Activated CD4-positive, alpha-beta T cell treated with anti-CD3 and anti-CD28 coated beads for 1 hour (primary cell): ENCODE measurements around the gene GALNT9.
"Not testable (repeated sequence)": the region's sequence is repeated elsewhere in the genome, so short reads cannot be mapped to it uniquely, and the experiment has no call there.

Experiments
- DNase-seq: peaks from one replicate; pipeline ENCODE4 v3.0.0-alpha.2; 2020

The GALNT9 gene

DNA sequence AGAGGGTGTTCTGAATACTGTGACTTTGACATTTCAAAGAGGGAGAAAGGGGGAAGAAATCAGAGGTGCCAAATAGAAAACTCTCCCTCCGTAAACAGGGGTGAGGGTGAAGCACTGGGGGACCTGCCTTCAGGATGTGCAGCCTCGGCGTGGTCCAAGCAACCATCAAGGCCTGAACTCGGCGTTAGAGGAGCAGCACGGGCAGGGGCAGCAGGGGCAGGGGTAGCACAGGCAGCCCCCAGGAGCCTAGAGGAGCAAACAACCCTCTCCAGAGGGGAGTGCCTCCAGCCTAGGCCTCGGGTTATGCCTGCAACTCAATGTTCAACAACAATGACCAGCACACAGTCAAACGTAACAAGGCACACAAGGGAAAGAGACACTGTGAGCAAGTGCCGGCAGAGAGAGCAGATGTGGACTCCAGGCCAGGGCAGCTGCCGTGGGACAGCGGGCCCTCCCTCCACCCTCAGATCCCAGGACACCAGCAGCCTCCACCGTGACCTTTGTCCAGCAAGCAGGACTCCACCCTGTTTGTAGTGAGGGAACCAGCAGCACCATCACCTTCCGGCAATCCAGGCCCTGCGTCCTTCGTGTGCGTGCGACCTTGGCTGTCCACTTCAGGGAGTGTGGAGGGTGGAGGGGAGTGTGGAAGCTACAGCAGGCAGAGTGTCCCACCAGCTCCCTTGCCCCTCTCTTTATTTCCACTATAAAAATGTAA is 18.0 kb downstream of the GALNT9 start:
- no peak for DNase-seq

DNA sequence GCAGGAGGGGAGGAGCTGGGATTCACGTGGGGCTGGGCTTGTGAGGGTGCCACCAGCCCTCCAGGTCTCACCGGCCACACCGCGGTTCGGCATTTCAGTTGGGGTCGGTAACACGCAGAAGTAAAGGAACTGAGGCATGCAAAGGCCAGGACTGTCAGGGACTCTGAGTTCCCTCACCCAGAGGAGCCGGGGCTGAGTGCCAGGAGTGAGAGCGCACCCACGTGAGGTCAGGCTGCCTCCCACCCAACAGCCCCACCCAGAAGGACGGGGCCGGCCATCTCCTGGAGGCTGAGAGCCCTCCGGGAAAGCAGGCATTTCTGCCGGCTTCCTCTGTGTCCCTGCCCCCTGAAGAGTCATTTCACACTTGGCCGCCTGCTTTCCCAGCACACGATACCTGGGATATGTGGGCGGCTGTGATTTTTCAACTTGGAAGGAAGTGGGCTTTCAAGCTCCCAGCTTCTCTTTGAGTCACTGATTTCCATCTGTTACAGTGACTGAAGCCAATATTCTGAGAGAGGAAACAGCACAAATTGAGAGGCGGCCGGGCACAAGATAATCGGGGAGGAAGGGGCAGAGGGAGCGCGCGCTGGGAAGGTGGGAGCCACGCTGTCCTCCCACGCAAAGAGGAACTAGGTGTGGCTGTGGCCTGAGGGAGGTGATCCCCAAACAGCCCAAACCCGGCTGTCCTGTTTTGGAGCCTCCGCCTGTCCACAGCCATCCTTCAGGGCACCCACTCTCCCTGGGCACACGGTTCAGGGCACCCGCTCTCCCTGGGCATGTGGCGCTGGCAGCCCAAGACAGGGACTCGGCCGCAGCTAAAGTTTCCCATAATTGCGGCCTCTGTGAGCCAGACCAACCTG is 19.0 kb downstream of the GALNT9 start:
- no peak for DNase-seq

DNA sequence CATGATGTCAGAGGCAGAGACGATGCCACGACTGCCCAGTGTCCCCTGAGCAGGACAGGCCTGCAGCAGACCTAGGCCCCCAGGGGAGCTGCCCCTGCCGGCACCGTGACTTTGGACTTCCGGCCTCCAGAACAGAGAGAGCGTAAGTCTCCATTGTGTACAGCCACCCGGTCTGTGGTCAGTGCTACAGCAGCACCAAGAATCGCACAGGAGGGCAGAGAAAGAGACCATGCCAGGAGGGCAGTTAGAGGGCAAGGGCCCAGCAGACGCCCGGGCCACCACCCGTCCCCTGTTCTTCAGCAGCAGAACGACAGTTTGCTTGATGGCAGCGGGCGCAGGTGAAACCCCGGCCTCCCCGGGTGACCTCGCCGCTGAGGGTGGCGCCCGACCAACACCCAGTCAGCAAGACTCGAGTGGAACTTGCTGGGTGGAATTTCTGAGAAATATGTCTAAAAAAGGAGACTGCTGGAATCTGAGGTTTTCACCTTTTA is 19.7 kb downstream of the GALNT9 start:
- DNase-seq: no peak

DNA sequence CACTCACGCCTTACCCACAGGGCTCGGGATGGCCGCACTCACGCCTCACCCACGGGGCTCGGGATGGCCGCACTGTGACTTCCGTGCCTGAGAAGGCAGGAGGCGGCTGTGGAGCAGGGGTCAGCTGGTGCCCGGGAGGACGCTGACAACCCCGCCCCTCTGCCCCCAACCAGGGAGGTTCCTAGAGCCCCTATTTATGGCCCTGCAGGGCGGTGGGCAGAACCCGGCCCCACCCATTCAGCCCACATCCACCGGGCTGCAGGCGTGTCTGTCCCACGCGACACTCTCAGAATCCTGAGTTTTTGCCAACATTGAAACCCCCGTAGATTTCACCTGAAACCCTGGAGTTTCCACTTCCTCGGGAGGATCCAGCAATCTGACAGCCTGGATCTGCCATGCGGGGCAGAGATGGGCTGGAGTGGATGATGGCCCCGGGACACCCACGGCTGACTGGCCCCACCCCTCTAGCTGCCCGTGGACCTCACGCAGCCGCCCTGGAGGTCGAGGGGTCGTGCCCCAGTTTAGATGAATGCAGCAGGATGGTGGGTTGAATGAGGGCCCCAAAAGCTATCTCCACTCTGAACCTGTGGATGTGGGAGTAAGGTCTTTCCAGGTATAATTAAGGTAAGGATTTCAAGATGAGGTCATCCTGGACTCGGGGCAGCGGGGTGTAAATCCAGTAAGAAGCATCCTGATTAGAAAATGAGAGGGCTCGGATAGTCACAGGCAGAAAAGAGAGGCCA is 20.4 kb downstream of the GALNT9 start:
- no peak for DNase-seq

DNA sequence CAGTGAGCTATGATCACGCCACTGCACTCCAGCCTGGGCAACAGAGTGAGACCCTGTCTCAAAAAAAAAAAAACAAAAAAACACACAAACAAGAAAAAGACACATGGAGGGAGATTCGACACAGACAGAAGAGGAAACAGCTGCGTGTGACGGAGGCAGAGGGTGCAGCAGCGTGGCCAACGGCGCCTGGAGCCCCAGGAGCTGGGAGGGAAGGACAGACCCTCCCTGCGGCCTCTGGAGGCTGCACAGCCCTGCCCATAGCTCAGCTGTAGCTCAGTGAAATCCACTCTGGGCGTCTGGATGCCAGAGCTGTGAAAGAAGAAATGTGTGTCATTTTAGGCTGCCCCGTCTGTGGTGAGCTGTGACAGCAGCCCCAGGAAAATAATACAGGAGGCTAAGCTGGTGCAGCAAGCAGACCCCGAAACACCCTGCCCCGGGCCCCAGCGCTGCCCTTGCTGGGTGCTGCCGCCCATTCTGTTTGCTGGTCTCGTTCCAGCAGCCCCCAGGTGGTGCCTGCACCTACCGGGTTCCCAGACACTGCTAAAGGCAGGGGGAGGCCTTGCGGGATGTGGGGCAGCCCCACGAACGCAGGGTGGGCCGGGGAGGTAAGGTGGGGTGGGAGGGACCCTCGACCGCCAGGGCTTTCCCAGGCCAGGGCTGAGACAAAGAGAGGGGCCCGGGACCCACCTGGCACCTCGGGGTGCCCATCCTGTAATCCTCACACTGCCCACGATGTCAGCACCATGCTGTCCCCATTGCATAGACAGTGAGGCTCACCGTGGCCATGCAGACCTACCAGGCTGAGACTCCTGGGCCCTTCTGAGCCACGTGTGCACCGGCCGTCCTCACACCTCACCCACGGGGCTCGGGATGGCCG is 21.2 kb downstream of the GALNT9 start:
- no peak for DNase-seq

DNA sequence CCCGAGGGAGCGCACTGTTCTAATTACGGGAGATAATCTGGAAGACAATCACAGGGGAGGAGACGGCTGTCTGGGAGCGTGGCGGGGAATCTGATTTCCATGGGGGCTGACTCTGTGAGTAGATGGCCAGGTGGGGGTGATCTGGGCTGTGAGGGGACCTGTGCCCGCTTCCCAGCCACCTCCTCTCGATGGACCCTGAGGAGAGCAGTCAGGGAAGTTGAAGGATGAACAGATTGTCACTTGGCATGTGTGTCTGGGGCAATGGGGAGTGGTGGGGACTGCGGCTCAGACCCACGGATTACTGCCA is 22.6 kb downstream of the GALNT9 start:
- no peak for DNase-seq

DNA sequence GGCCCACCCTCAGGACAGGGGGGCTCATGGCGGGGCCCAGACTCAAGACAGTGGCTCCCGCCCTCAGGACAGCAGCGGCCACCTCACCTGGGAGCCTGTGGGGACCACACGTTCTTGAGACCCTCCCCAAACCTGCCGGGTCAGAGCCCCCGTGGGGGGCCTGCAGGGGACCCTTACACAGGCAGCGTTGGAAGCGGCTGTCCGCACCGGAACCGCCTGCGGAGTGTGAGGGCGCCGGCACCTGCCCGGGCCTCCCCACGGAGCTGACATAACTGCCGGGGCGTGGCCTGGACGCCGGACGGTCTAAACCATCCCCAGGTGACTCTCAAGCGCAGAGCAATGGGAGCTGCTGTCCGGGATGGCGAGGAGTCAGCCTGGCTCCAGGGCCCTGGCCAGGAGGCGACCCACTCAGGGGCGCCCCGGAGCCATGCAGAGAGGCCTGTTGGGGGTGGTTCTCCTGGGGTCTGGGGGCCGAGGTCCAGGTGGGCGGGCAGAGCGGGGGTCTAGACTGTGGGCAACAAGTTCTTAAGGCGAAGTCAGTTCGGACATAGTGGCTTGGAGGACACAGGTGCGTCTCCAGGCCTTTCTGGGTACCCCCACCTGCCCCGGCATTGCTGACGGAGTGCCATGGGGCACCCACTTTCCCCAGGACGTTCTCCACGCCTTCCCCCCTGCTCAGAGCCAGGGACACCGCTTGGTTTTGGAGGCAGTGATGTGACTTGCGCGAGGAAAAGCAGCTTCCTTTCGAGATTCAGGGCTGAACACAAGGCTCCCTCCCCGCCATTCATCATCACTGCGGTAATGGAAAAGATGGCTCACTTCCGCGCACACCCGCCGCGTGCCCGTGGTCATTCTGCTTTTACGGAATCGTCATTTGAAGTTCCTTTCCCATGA is 23.2 kb downstream of the GALNT9 start:
- DNase-seq: no peak

DNA sequence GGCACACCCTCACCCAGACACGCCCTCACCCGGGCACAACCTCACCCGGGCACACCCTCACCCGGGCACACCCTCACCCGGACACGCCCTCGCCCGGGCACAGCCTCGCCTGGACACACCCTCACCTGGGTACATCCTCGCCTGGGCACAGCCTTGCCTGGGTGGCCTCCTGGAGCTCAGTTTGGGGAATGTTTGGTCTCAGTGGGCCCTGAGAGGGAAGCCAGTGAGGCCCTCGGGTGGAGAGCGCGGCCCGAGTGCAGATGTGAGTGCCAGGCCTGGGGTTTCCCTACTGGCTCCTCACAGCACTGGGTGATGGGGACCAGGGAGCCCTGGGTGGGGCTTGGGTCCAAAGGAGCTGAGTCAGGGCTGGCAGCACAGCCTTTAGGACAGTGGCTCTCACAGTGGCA is 23.8 kb downstream of the GALNT9 start:
- DNase-seq: no peak

DNA sequence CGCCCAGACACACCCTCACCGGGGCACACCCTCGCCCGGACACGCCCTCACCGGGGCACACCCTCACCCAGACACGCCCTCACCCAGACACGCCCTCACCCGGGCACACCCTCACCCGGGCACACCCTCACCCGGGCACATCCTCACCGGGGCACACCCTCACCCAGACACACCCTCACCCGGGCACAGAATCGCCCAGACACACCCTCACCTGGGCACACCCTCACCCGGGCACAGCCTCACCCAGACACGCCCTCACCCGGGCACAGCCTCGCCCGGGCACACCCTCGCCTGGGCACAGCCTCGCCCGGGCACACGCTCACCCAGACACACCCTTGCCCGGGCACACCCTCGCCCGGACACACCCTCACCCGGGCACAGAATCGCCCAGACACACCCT is 24.5 kb downstream of the GALNT9 start:
- not testable (repeated sequence) for DNase-seq

DNA sequence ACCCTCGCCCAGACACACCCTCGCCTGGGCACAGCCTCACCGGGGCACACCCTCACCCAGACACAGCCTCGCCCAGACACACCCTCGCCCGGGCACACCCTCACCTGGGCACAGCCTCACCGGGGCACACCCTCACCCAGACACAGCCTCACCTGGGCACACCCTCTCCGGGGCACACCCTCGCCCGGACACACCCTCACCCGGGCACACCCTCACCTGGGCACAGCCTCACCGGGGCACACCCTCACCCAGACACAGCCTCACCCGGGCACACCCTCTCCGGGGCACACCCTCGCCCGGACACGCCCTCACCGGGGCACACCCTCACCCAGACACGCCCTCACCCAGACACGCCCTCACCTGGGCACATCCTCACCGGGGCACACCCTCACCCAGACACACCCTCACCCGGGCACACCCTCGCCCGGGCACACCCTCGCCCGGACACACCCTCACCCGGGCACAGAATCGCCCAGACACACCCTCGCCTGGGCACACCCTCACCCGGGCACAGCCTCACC is 25.5 kb downstream of the GALNT9 start:
- DNase-seq: not testable (repeated sequence)

DNA sequence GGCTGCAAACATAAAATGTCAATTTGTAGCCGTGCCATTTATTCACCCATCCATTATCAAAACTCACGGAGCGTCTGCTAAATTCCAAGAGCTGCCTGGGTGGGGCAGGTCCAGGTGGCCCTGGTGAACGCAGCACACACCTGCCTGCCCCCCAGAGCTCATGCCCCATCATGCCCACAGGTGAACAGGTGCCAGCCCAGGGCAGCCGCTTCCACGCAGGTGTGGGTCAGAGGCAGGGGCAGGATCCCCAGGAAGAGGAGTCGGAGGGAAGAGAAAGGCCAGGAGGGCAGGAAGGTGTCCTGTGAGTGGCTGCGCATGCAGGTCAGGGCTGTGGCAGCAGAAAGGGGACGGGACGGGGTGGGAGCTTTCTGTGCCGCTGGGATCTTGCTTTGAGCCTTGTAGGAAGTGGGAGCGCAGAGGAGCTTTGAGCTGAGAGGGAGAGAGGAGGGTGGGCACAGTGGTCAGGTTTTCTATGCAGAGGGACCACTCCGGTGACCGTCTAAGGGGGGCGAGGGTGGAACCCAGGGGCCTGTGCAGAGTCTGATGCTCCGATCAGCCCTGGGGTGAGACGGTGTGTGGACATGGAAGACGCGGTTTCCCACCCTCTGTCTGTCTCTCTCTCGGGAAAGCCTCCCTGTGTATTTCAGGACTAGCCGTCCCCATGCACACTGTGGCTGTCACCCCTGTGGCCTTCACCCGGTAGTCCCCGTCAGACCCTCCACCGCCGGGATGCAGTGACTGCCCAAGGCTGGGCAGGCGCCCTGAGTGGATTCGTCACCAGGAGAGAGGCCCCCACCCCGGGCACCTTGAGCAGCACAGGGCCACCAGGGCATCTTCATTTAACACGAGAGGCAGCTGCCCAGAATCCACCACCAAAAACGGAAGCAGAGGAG is 26.7 kb downstream of the GALNT9 start:
- DNase-seq: no peak

DNA sequence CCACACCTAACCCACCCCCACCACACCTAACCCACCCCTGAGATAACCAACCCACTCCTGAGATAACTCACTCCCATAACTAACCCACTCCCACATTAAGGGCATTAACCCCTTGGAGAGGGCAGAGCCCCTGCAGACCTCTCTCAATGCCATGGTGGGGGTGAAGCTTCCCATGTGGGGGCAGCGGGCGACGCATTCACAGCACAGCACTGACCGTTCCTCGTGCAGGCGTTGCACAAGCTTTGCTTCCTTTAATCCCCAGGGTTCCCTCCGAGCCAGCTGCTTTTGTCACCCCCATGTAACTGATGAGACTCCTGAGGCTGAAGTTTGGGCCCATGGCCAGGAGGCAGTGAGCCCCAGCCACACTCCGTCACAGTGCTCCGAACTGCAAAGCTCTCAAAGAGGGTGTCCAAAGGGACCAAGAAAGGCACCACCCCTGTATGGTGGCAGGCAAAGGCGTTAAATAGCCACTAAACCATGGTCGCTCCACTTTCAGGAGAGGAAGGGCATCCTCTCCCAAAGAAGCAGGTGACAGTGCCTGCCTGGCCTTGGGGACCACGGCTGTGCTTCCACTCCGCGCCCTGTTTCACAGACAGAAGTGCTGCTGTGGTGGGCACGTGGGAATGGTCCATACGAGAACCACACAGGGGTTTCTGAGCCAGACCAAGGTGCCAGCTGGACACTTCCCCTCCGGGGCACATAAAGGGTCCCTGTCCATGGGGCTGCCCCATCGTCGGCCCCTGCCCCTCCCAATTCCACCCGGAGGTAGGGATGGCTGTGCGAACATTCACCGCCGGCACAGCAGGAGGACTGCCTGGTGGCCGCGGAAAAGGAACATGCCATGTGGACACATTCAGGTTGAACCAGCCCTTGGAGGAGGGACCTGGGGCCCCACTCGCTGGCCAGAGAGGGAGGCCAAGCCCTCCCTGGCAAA is 28.3 kb downstream of the GALNT9 start:
- DNase-seq: no peak

DNA sequence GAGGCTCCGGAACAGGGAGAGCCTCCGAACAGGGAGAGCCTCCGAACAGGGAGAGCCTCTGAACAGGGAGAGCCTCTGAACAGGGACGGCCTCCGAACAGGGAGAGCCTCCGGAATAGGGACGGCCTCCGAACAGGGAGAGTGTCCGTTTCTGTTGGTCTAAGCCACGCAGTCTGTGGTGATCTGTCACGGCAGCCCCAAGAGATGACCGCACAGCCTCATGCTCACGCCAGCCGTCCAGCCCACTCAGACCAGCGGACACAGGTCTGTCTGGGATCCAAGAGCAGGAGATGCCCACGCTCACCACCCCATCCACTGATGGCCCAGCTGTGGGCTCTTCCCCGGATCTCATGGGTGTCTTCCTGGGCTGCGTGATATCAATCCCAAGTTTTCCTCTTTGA is 33.3 kb downstream of the GALNT9 start:
- no peak for DNase-seq

DNA sequence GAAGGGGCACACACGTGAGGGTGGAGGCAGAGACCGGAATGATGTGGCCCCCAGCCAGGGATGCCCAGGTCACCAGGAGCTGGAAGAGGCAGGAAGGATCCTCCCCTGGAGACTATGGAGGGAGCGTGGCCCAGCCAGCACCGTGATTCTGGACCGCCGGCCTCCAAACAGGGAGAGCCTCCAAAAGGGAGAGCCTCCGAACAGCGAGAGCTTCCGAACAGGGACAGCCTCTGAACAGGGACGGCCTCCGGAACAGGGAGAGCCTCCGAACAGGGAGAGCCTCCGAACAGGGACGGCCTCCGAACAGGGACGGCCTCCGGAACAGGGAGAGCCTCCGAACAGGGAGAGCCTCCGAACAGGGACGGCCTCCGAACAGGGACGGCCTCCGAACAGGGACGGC is 33.8 kb downstream of the GALNT9 start:
- not testable (repeated sequence) for DNase-seq

DNA sequence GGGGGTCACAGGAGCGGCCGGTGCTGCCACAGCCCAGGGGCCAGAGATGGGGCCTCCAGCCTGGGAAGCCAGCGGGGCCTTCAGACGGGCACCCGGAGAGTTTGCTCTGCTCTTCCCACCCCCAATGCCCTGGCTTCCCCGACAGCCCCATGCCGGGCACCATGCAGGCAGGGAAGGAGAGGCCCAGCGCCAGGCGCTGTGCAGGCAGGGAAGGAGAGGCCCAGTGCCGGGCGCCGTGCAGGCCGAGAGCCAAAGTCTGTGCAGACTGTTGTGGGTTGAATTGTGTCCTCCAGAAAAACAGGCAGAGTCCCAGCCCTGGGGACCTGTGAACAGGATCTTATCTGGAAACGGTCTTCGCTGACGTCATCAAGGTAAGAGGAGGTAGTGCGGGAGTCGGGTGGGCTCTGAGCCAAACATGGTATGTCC is 34.3 kb downstream of the GALNT9 start:
- DNase-seq: no peak

DNA sequence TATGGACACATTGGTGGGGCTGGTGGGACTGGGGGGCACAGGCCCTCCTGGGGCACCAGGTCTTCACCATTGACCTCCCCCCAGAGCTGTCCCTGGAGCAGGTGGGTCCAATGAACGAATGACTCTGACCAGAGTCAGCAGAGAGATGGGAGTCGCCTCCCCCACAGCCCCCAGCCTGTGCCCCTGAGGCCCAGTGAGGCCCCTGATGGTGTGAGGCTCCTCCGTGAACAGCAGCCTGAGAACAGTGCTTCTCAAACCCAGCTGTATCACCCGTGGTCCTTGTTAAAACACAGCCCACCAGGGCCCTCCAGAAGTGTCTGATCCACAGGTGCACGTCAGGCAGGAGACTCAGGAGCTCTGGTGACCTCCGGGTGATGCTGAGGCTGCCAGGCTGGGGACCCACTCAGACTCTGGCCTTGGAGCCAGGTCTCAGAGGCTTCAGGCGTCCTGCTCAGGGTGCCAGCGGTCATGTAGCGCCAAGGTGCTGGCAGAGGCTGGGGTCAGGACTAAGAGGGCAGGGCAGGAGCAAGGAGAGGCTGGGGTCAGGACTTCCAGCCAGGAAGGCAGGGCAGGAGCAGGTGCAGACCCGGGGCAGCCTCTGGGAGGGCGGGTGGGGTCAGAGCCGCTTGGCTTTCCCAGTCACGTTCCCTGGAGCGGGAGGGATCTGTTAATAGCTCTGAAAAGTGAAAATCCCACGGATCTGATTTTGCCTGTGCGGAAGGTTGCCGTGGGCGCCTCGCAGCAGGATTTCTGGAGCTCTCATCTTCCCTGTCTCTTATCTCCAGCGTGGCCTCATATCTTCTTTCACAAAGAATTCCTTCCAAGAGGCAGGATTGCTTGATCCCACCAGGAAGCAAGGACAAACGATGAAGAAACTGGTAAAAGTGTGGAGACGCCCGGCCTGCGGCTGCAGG is 35.0 kb downstream of the GALNT9 start:
- DNase-seq: no peak
